H9 (cell line): ENCODE measurements around the gene SEZ6. TPM values are rescaled to one million over a fixed set of nuclear protein-coding genes. Genes with fewer than 3 reads are reported as not detected.

Experiments
- DNase-seq: peaks from one replicate; pipeline ENCODE4 v3.0.0-alpha.2; 2017
- H2AFZ ChIP-seq: one replicate; pipeline ENCODE4 v1.6.1; 2013; ENCODE audit warnings: mild to moderate bottlenecking, low read length, control low read depth, moderate library complexity
- H2AK5ac ChIP-seq: 2 replicates; pipeline ENCODE4 v1.6.1; 2013; ENCODE audit warnings: low read length, control low read depth, mixed read lengths; ENCODE audit not compliant: insufficient read length
- H2BK120ac ChIP-seq: one replicate; pipeline ENCODE4 v1.6.1; 2013; ENCODE audit warnings: low read depth, mild to moderate bottlenecking, low read length, control low read depth, inconsistent platforms; ENCODE audit not compliant: poor library complexity, severe bottlenecking
- H2BK12ac ChIP-seq: 2 replicates; pipeline ENCODE4 v1.6.1; 2013; ENCODE audit warnings: low read length, control low read depth, mixed read lengths, low read depth; ENCODE audit not compliant: insufficient read length
- H2BK15ac ChIP-seq: 2 replicates; pipeline ENCODE4 v1.6.1; 2013; ENCODE audit warnings: low read depth, low read length, control low read depth
- H2BK20ac ChIP-seq: one replicate; pipeline ENCODE4 v1.6.1; 2013; ENCODE audit warnings: low read depth, mild to moderate bottlenecking, low read length, control low read depth, inconsistent platforms; ENCODE audit not compliant: poor library complexity, severe bottlenecking
- H2BK5ac ChIP-seq: 2 replicates; pipeline ENCODE4 v1.6.1; 2013; ENCODE audit warnings: low read length, control low read depth, mixed read lengths; ENCODE audit not compliant: insufficient read length
- H3K14ac ChIP-seq: 2 replicates; pipeline ENCODE4 v1.6.1; 2013; ENCODE audit warnings: low read length, control low read depth; ENCODE audit not compliant: insufficient read depth
- H3K18ac ChIP-seq: 2 replicates; pipeline ENCODE4 v1.6.1; 2013; ENCODE audit warnings: low read depth, mild to moderate bottlenecking, mixed read lengths, low read length, control low read depth; ENCODE audit not compliant: insufficient read length
- H3K23ac ChIP-seq: 2 replicates; pipeline ENCODE4 v1.6.1; 2013; ENCODE audit warnings: low read length, control low read depth, mixed read lengths, low read depth; ENCODE audit not compliant: insufficient read length
- H3K23me2 ChIP-seq: 2 replicates; pipeline ENCODE4 v1.6.1; 2013; ENCODE audit warnings: low read depth, mild to moderate bottlenecking, mixed read lengths, low read length, control low read depth; ENCODE audit not compliant: insufficient read length, poor library complexity, severe bottlenecking
- H3K27ac ChIP-seq: 2 replicates; pipeline ENCODE4 v1.5.1; 2013; ENCODE audit warnings: low read length, control low read depth, mixed read lengths, low read depth; ENCODE audit not compliant: insufficient read length
- H3K27me3 ChIP-seq: 2 replicates; pipeline ENCODE4 v1.6.1; 2013; ENCODE audit warnings: low read length, control low read depth, inconsistent platforms; ENCODE audit not compliant: insufficient read depth
- H3K4ac ChIP-seq: 2 replicates; pipeline ENCODE4 v1.6.1; 2013; ENCODE audit warnings: low read depth, mild to moderate bottlenecking, control low read depth, inconsistent platforms, low read length, moderate library complexity
- H3K4me1 ChIP-seq: 2 replicates; pipeline ENCODE4 v1.6.1; 2013; ENCODE audit warnings: low read length, control low read depth, inconsistent platforms; ENCODE audit not compliant: insufficient read depth
- H3K4me2 ChIP-seq: 2 replicates; pipeline ENCODE4 v1.6.1; 2013; ENCODE audit warnings: low read length, control low read depth, mixed read lengths; ENCODE audit not compliant: insufficient read length, insufficient read depth
- H3K56ac ChIP-seq: 2 replicates; pipeline ENCODE4 v1.6.1; 2013; ENCODE audit warnings: low read depth, mild to moderate bottlenecking, mixed read lengths, low read length, control low read depth; ENCODE audit not compliant: insufficient read length
- H3K79me1 ChIP-seq: 2 replicates; pipeline ENCODE4 v1.6.1; 2013; ENCODE audit warnings: low read depth, mild to moderate bottlenecking, moderate library complexity, low read length, control low read depth, inconsistent platforms; ENCODE audit not compliant: insufficient read depth, poor library complexity, severe bottlenecking
- H3K79me2 ChIP-seq: 2 replicates; pipeline ENCODE4 v1.6.1; 2013; ENCODE audit warnings: low read length, control low read depth, inconsistent platforms; ENCODE audit not compliant: insufficient read depth
- H3K9ac ChIP-seq: 2 replicates; pipeline ENCODE4 v1.6.1; 2013; ENCODE audit warnings: low read length, control low read depth, mixed read lengths; ENCODE audit not compliant: insufficient read length; ENCODE audit errors: extremely low read depth
- H3K9me3 ChIP-seq: one replicate; pipeline ENCODE4 v1.6.1; 2013; ENCODE audit warnings: low read depth, low read length, inconsistent platforms; ENCODE audit not compliant: control insufficient read depth
- H3T11ph ChIP-seq: one replicate; pipeline ENCODE4 v1.6.1; 2013; ENCODE audit warnings: mild to moderate bottlenecking, low read length, control low read depth, inconsistent platforms
- H4K20me1 ChIP-seq: one replicate; pipeline ENCODE4 v1.6.1; 2013; ENCODE audit not compliant: control insufficient read depth, insufficient read length, insufficient read depth
- H4K5ac ChIP-seq: 2 replicates; pipeline ENCODE4 v1.6.1; 2013; ENCODE audit warnings: low read depth, mild to moderate bottlenecking, mixed read lengths, low read length, control low read depth; ENCODE audit not compliant: insufficient read length
- H4K8ac ChIP-seq: replicated peaks from 2 replicates; pipeline ENCODE4 v1.6.1; 2013; ENCODE audit warnings: low read length, control low read depth, mixed read lengths, low read depth; ENCODE audit not compliant: insufficient read length
- H4K91ac ChIP-seq: 2 replicates; pipeline ENCODE4 v1.6.1; 2013; ENCODE audit warnings: low read depth, mild to moderate bottlenecking, moderate library complexity, mixed read lengths, low read length, control low read depth; ENCODE audit not compliant: insufficient read length
- H3K27ac Mint-ChIP-seq, 3 experiments: 2 replicates in 2 of 3; 3 replicates in 1 of 3; pipeline ENCODE4 v1.8.0; 2020 to 2021; ENCODE audit warnings: mixed read lengths in 3 of 3, mild to moderate bottlenecking in 1 of 3, moderate library complexity in 1 of 3
- H3K27me3 Mint-ChIP-seq: 2 replicates; pipeline ENCODE4 v1.8.0; 2021; ENCODE audit warnings: low read depth, mild to moderate bottlenecking, moderate library complexity, mixed read lengths
- H3K36me3 Mint-ChIP-seq, 3 experiments: 2 replicates in 2 of 3; 3 replicates in 1 of 3; pipeline ENCODE4 v1.8.0; 2020 to 2021; ENCODE audit warnings: low read depth in 3 of 3, mixed read lengths in 3 of 3; ENCODE audit not compliant: insufficient read depth in 1 of 3
- H3K4me1 Mint-ChIP-seq, 2 experiments: 2 replicates each; pipeline ENCODE4 v1.8.0; 2020; ENCODE audit warnings: mixed read lengths in 2 of 2
- H3K4me3 Mint-ChIP-seq, 2 experiments: 2 replicates in 1 of 2; 3 replicates in 1 of 2; pipeline ENCODE4 v1.8.0; 2020 to 2021; ENCODE audit warnings: mild to moderate bottlenecking in 2 of 2, mixed read lengths in 2 of 2, moderate library complexity in 1 of 2
- H3K9me3 Mint-ChIP-seq, 2 experiments: 2 replicates in 1 of 2; 3 replicates in 1 of 2; pipeline ENCODE4 v1.8.0; 2020; ENCODE audit warnings: mild to moderate bottlenecking in 2 of 2, mixed read lengths in 2 of 2, moderate library complexity in 1 of 2
- CTCF ChIP-seq: fragments of 200-600 bp; sonication (generic); conservative IDR thresholded peaks from 3 replicates; pipeline ENCODE4 v1.8.0; 2021; ENCODE audit warnings: antibody characterized with exemption, mild to moderate bottlenecking
- WGBS: extraction: QIAGEN DNeasy Blood & Tissue Kit; methylation state at CpG from one replicate; pipeline ENCODE4 v1.1.7; 2013; ENCODE audit warnings: missing lambda C conversion rate, low lambda C conversion rate, mixed read lengths; ENCODE audit not compliant: insufficient read length; ENCODE audit errors: extremely low coverage; 5-methylcytosine and 5-hydroxymethylcytosine counted together
- total RNA-seq: library from RNA; stranded (reverse); gene quantifications from 2 replicates; pipeline ENCODE4 v1.2.1, GENCODE V29; 2021

The SEZ6 gene
- total RNA-seq, 1 experiment from 2014 or later, result 1.8 TPM

- H3K4me2 ChIP-seq, result no peak overlapping the region
- Mint-ChIP-seq H3K27ac (peak overlapping the region in 2 of 3 experiments; percentile 32 to 62; a peak in 2 of 7 replicates), H3K4me1 (peaks cover 22 to 29% of the 10 kb centered on the region in 2 experiments), H3K36me3 (peaks cover 0 to 20% (median 3%) of the 10 kb centered on the region in 3 experiments; a peak in 3 of 7 replicates), H3K9me3 (no peaks in the 10 kb centered on the region), H3K4me3 (no peak overlapping the region), H3K27me3 (no peaks in the 10 kb centered on the region)
- no peak overlapping the region for H2BK12ac ChIP-seq
- H3K79me2 ChIP-seq, result no peaks in the 10 kb centered on the region
- H4K20me1 ChIP-seq, result no peaks in the 10 kb centered on the region
- H2BK20ac ChIP-seq, result no peak overlapping the region
- peaks cover 11% of the 10 kb centered on the region; the same call in 1 of the 2 replicates for H3K4me1 ChIP-seq
- H3K23ac ChIP-seq, result no peak overlapping the region
- no CpG with 5 or more reads among the region's 6 CpGs for WGBS
- H2BK5ac ChIP-seq, result no peak overlapping the region
- H3K4ac ChIP-seq, result no peak overlapping the region
- no peak overlapping the region for H2AFZ ChIP-seq
- no peak for TF ChIP-seq CTCF
- no peak overlapping the region for H3K18ac ChIP-seq
- H2AK5ac ChIP-seq, result no peak overlapping the region
- no peak overlapping the region for H4K8ac ChIP-seq
- H3K9ac ChIP-seq, result no peak overlapping the region
- no peak overlapping the region for H3K56ac ChIP-seq
- no peaks in the 10 kb centered on the region for H3K79me1 ChIP-seq
- no peak overlapping the region for H4K5ac ChIP-seq
- H4K91ac ChIP-seq, result no peak overlapping the region
- H3K27me3 ChIP-seq, result no peaks in the 10 kb centered on the region
- no peaks in the 10 kb centered on the region for H3K23me2 ChIP-seq
- H3K27ac ChIP-seq, result no peak overlapping the region
- no peak overlapping the region for H2BK15ac ChIP-seq
- no peaks in the 10 kb centered on the region for H3K9me3 ChIP-seq
- H3K14ac ChIP-seq, result no peak overlapping the region
- no peak overlapping the region for H2BK120ac ChIP-seq
- no peak overlapping the region for H3T11ph ChIP-seq
- DNase-seq, result no peak
These were observed 45.9 kb upstream of the SEZ6 start for GRCh38 chr17:29051731-29052130.
